IMR-90 (cell line): Measurements from ENCODE around the gene APOC1. TPM values are rescaled to one million over a fixed set of nuclear protein-coding genes. Genes with fewer than 3 reads are reported as not detected.

ENCODE experiments used
- ATAC-seq: fragments of 200-7000 bp; cut with Tn5 transposase; 2 replicates; pipeline ENCODE4 v1.9.1; 2020; ENCODE audit warnings: low read depth, mild to moderate bottlenecking, moderate library complexity
- BruUV-seq: library from RNA; stranded (reverse); fragments of 400-500 nt; replicated peaks from 2 replicates; lab custom pipeline; 2021; lab: Mats Ljungman, UMichigan
- CTCF ChIA-PET: fragments of 300-600 bp; formaldehyde crosslinking; extraction: SDS; loops from one replicate; lab custom pipeline; 2021; ENCODE audit warnings: antibody characterized with exemption; lab: Yijun Ruan, JAX
- POLR2A ChIA-PET: fragments of 300-600 bp; sonication (Branson Sonifier 250); formaldehyde crosslinking; loops from one replicate; lab custom pipeline; 2022; ENCODE audit warnings: antibody characterized with exemption; ENCODE audit not compliant: unreplicated experiment; lab: Charles Lee
- DNase-seq: peaks from one replicate; pipeline ENCODE4 v3.0.0; 2013
- H2AFZ ChIP-seq: replicated peaks from 2 replicates; pipeline ENCODE3; 2013; ENCODE audit warnings: low read length, mild to moderate bottlenecking; ENCODE audit not compliant: poor library complexity
- H2AK5ac ChIP-seq: 2 replicates; pipeline ENCODE4 v1.6.1; 2013; ENCODE audit warnings: low read depth, low read length, inconsistent platforms
- H2AK9ac ChIP-seq: replicated peaks from 2 replicates; pipeline ENCODE3; 2013; ENCODE audit warnings: mild to moderate bottlenecking, low read depth, low read length, moderate library complexity; ENCODE audit not compliant: poor library complexity
- H2BK120ac ChIP-seq: 2 replicates; pipeline ENCODE4 v1.6.1; 2013; ENCODE audit warnings: low read depth, low read length, inconsistent platforms
- H2BK15ac ChIP-seq: 3 replicates; pipeline ENCODE4 v1.6.1; 2013; ENCODE audit warnings: low read depth, low read length, inconsistent platforms
- H2BK20ac ChIP-seq: 2 replicates; pipeline ENCODE4 v1.6.1; 2013; ENCODE audit warnings: low read depth, mild to moderate bottlenecking, inconsistent platforms, low read length, moderate library complexity
- H2BK5ac ChIP-seq: 2 replicates; pipeline ENCODE4 v1.6.1; 2013; ENCODE audit warnings: mild to moderate bottlenecking, low read depth, low read length, inconsistent platforms; ENCODE audit not compliant: poor library complexity, severe bottlenecking
- H3K14ac ChIP-seq: replicated peaks from 2 replicates; pipeline ENCODE4 v1.6.1; 2013; ENCODE audit warnings: low read depth, low read length, inconsistent platforms
- H3K18ac ChIP-seq: 2 replicates; pipeline ENCODE4 v1.6.1; 2013; ENCODE audit warnings: low read depth, low read length, control low read depth
- H3K23ac ChIP-seq: 2 replicates; pipeline ENCODE4 v1.6.1; 2013; ENCODE audit warnings: low read depth, low read length, inconsistent platforms
- H3K27ac ChIP-seq: 2 replicates; pipeline ENCODE4 v1.5.1; 2013; ENCODE audit warnings: mild to moderate bottlenecking, control low read depth, low read length; ENCODE audit not compliant: insufficient read depth
- H3K27me3 ChIP-seq: 2 replicates; pipeline ENCODE4 v1.6.1; 2013; ENCODE audit warnings: low read length; ENCODE audit not compliant: control insufficient read depth, insufficient read depth
- H3K36me3 ChIP-seq: 2 replicates; pipeline ENCODE4 v1.6.1; 2013; ENCODE audit warnings: low read length, mixed read lengths; ENCODE audit not compliant: control insufficient read depth, insufficient read depth
- H3K4ac ChIP-seq: 2 replicates; pipeline ENCODE4 v1.6.1; 2013; ENCODE audit warnings: low read depth, low read length, inconsistent platforms
- H3K4me1 ChIP-seq: 2 replicates; pipeline ENCODE4 v1.6.1; 2013; ENCODE audit warnings: low read length, mixed read lengths; ENCODE audit not compliant: control insufficient read depth, insufficient read depth
- H3K4me2 ChIP-seq: 2 replicates; pipeline ENCODE4 v1.6.1; 2013; ENCODE audit warnings: low read depth, mild to moderate bottlenecking, control low read depth, low read length, moderate library complexity
- H3K4me3 ChIP-seq: 2 replicates; pipeline ENCODE4 v1.5.1; 2013; ENCODE audit warnings: low read depth, mild to moderate bottlenecking, control low read depth, low read length, moderate library complexity; ENCODE audit not compliant: insufficient read depth
- H3K56ac ChIP-seq: 2 replicates; pipeline ENCODE4 v1.6.1; 2013; ENCODE audit warnings: low read length, inconsistent platforms; ENCODE audit not compliant: insufficient read depth; ENCODE audit errors: extremely low read depth
- H3K79me1 ChIP-seq, 2 experiments: 2 replicates each; pipeline ENCODE4 v1.6.1; 2013; ENCODE audit warnings: low read length in 2 of 2, inconsistent platforms in 1 of 2, low read depth in 1 of 2
- H3K9ac ChIP-seq: 2 replicates; pipeline ENCODE4 v1.6.1; 2013; ENCODE audit warnings: low read depth, low read length, control low read depth
- H3K9me1 ChIP-seq: 2 replicates; pipeline ENCODE4 v1.6.1; 2013; ENCODE audit warnings: low read length, inconsistent platforms; ENCODE audit not compliant: insufficient read depth
- H3K9me3 ChIP-seq: 2 replicates; pipeline ENCODE4 v1.6.1; 2013; ENCODE audit warnings: low read length; ENCODE audit not compliant: control insufficient read depth, insufficient read depth
- H4K20me1 ChIP-seq: 2 replicates; pipeline ENCODE4 v1.6.1; 2013; ENCODE audit warnings: low read length, inconsistent platforms; ENCODE audit not compliant: insufficient read depth
- H4K5ac ChIP-seq: 2 replicates; pipeline ENCODE4 v1.6.1; 2013; ENCODE audit warnings: mild to moderate bottlenecking, low read depth, low read length, control low read depth
- H4K8ac ChIP-seq, 2 experiments: 2 replicates each; pipeline ENCODE4 v1.6.1; 2013; ENCODE audit warnings: low read depth in 2 of 2, low read length in 2 of 2, control low read depth in 1 of 2, inconsistent platforms in 1 of 2
- H4K91ac ChIP-seq: 2 replicates; pipeline ENCODE4 v1.6.1; 2013; ENCODE audit warnings: low read depth, low read length, inconsistent platforms; ENCODE audit not compliant: insufficient read depth
- CEBPB ChIP-seq: IDR thresholded peaks from 2 replicates; pipeline ENCODE4 v1.6.1; 2012; ENCODE audit warnings: low read depth, low read length, improper control_type of control experiment
- CHD1 ChIP-seq: IDR thresholded peaks from 2 replicates; pipeline ENCODE4 v1.6.1; 2012; ENCODE audit warnings: low read depth, low read length, improper control_type of control experiment
- FOS ChIP-seq: fragments of 150-350 bp; IDR thresholded peaks from 2 replicates; pipeline ENCODE4 v1.6.1; 2016; ENCODE audit warnings: low read depth, low read length
- MAFK ChIP-seq: IDR thresholded peaks from 2 replicates; pipeline ENCODE4 v1.6.1; 2012; ENCODE audit warnings: low read depth, low read length, improper control_type of control experiment
- MAZ ChIP-seq: IDR thresholded peaks from 2 replicates; pipeline ENCODE4 v1.6.1; 2012; ENCODE audit warnings: low read depth, mild to moderate bottlenecking, low read length, improper control_type of control experiment, moderate library complexity, borderline replicate concordance
- NFE2L2 ChIP-seq: fragments of 150-350 bp; IDR thresholded peaks from 2 replicates; pipeline ENCODE4 v1.6.1; 2016; ENCODE audit warnings: low read depth, mild to moderate bottlenecking, low read length
- RAD21 ChIP-seq: IDR thresholded peaks from 2 replicates; pipeline ENCODE4 v1.6.1; 2012; ENCODE audit warnings: low read length, improper control_type of control experiment
- RCOR1 ChIP-seq: IDR thresholded peaks from 2 replicates; pipeline ENCODE4 v1.6.1; 2012; ENCODE audit warnings: mild to moderate bottlenecking, low read length, improper control_type of control experiment; ENCODE audit not compliant: insufficient replicate concordance
- RFX5 ChIP-seq: IDR thresholded peaks from 2 replicates; pipeline ENCODE4 v1.8.0; 2012; ENCODE audit warnings: low read depth, mild to moderate bottlenecking, low read length, moderate library complexity
- SMC3 ChIP-seq: fragments of 150-350 bp; IDR thresholded peaks from 2 replicates; pipeline ENCODE4 v1.6.1; 2016; ENCODE audit warnings: low read depth, mild to moderate bottlenecking, antibody characterized with exemption, low read length, moderate library complexity
- WGBS, 2 experiments: methylation state at CpG; one replicate each; pipeline versions ENCODE4 v1.1.5 to v1.1.7; 2013; ENCODE audit warnings: missing lambda C conversion rate in 2 of 2; ENCODE audit not compliant: insufficient read length in 1 of 2; ENCODE audit errors: extremely low coverage in 2 of 2; 5-methylcytosine and 5-hydroxymethylcytosine counted together
- dilution Hi-C: fragments of 300-500 bp; cut with HindIII; formaldehyde crosslinking; loops from one replicate; pipeline ENCODE4 v1.14.3; 2018; ENCODE audit warnings: low sequenced_read_pairs; ENCODE audit not compliant: unreplicated experiment
- in situ Hi-C: fragments of 300-500 bp; cut with MboI; formaldehyde crosslinking; loops from 3 replicates; pipeline ENCODE4 v1.14.3; 2019; ENCODE audit warnings: low sequenced_read_pairs, inconsistent platforms, mixed read lengths
- intact Hi-C: fragments of 100-400 bp; cut with micrococcal nuclease; formaldehyde crosslinking; loops from 2 replicates; pipeline ENCODE4 v1.10.0; 2022
- polyA plus RNA-seq, 3 experiments: library from polyadenylated mRNA; depleted of rRNA; stranded (reverse); fragments of >200 nt; gene quantifications; 2 replicates each; pipeline ENCODE4 v1.2.3, GENCODE V29; 2012; ENCODE audit warnings: low replicate concordance in 1 of 3
- total RNA-seq: library from RNA; depleted of rRNA; stranded (reverse); fragments of >200 nt; gene quantifications from 2 replicates; pipeline ENCODE4 v1.2.3, GENCODE V29; 2012
- TF ChIP-seq, protein P1 (sequence below): fragments of 150-350 bp; IDR thresholded peaks from 2 replicates; pipeline ENCODE4 v1.6.1; 2017; ENCODE audit warnings: mild to moderate bottlenecking, antibody characterized with exemption, low read length, low read depth
- TF ChIP-seq, protein P2 (sequence below): fragments of 150-350 bp; IDR thresholded peaks from 2 replicates; pipeline ENCODE4 v1.6.1; 2016; ENCODE audit warnings: low read depth, mild to moderate bottlenecking, low read length, moderate library complexity, borderline replicate concordance

APOC1 gene
- total and polyA plus RNA-seq, 2 of the 4 experiments (the other 2 are of a cell fraction) = 1.1 TPM; not detected in 1

- TF ChIP-seq MAFK (no peak), FOS (no peak), RCOR1 (no peak)
Observed at GRCh38 chr19:44955505-44956439, 41.4 kb downstream of the APOC1 start (continued).

DNA sequence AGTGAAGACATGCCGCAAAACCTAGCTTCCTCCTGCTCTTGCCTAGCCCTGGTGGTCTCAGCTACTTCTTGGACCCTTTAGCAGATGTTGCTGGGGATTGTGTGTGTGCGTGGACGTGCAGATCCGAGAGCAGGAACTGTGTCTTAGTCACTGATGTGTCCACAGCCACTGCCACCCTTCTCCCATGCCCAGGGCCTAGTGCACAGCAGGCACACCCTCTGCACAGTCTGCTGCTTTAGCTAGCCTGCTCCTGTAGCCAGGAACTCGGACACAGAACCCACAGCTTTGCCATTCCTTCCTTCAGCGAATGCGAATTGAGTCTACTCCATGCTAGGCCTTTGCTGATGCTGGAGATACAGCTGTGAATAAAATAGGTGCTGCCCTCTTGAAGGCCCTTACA, 43.1 kb downstream of the APOC1 start:
- Histone ChIP-seq H2AK5ac (no peak overlapping the region), H3K4me3 (no peak overlapping the region), H3K18ac (no peak overlapping the region), H3K4me2 (peak overlapping the region; percentile 13; the same call in 1 of the 2 replicates), H2AK9ac (no peak overlapping the region), H2BK15ac (no peak overlapping the region), H3K9me3 (no peaks in the 10 kb centered on the region), H3K4ac (no peak overlapping the region), H4K20me1 (peaks cover 64% of the 10 kb centered on the region), H2AFZ (no peak overlapping the region), H4K5ac (no peak overlapping the region), H3K79me1 (peaks cover 12 to 82% of the 10 kb centered on the region in 2 experiments), H3K27me3 (no peaks in the 10 kb centered on the region), H3K14ac (no peak overlapping the region), H2BK20ac (no peak overlapping the region), H4K8ac (no peak overlapping the region), H3K4me1 (peaks cover 7% of the 10 kb centered on the region), H2BK120ac (no peak overlapping the region), H3K36me3 (peaks cover 17% of the 10 kb centered on the region), H4K91ac (no peak overlapping the region), H3K9ac (peak overlapping the region; percentile 23; the same call in 1 of the 2 replicates), H3K27ac (no peak overlapping the region), H3K23ac (0 out of 2 replicates have a peak overlapping the region, but pooled peaks have one; percentile 17), H3K56ac (no peak overlapping the region), H3K9me1 (peaks cover 11% of the 10 kb centered on the region; the same call in 1 of the 2 replicates), H2BK5ac (no peak overlapping the region)
- BruUV-seq = no TSS peak
- ATAC-seq (no peak), DNase-seq (no peak)
- dilution Hi-C loops = no loop called here
- intact Hi-C loops = loop anchor here (10.0 kb wide), 1 partner anchor 383 kb away; no protein-coding TSS in a partner anchor
- CTCF ChIA-PET = interaction anchor here (0.6 kb wide), 1 partner anchor 16 kb away, joined by 5 read pairs; no protein-coding TSS in a partner anchor
- POLR2A ChIA-PET = no interaction called here
- in situ Hi-C loops = loop anchor here (10.0 kb wide), 1 partner anchor 273 kb away; no protein-coding TSS in a partner anchor
- WGBS, 2 experiments = 94% methylated on average over 3 of the region's 7 CpGs; no CpG with 5 or more reads in 1 of the 2 experiments
- TF ChIP-seq SMC3 (no peak), CHD1 (no peak), MAFK (no peak), RCOR1 (no peak), RAD21 (no peak), FOS (no peak), NFE2L2 (no peak), RFX5 (no peak), CEBPB (no peak), MAZ (no peak)
- TF ChIP-seq, protein P1, sequence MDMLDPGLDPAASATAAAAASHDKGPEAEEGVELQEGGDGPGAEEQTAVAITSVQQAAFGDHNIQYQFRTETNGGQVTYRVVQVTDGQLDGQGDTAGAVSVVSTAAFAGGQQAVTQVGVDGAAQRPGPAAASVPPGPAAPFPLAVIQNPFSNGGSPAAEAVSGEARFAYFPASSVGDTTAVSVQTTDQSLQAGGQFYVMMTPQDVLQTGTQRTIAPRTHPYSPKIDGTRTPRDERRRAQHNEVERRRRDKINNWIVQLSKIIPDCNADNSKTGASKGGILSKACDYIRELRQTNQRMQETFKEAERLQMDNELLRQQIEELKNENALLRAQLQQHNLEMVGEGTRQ = no peak
- TF ChIP-seq, protein P2, sequence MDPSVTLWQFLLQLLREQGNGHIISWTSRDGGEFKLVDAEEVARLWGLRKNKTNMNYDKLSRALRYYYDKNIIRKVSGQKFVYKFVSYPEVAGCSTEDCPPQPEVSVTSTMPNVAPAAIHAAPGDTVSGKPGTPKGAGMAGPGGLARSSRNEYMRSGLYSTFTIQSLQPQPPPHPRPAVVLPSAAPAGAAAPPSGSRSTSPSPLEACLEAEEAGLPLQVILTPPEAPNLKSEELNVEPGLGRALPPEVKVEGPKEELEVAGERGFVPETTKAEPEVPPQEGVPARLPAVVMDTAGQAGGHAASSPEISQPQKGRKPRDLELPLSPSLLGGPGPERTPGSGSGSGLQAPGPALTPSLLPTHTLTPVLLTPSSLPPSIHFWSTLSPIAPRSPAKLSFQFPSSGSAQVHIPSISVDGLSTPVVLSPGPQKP = no peak
